ENCODE data around the gene MYBPC3. TPM values are rescaled to one million over a fixed set of nuclear protein-coding genes. Genes with fewer than 3 reads are reported as not detected.

MYBPC3 gene
- total RNA-seq, 1 donor from 2014 or later: not detected

- intact Hi-C loops (cut with micrococcal nuclease): loop anchor here (10.0 kb wide), 1 partner anchor 474 kb away; no protein-coding TSS in a partner anchor
Observed at GRCh38 chr11:47359162-47359561, 6.7 kb upstream of the MYBPC3 start.

DNA sequence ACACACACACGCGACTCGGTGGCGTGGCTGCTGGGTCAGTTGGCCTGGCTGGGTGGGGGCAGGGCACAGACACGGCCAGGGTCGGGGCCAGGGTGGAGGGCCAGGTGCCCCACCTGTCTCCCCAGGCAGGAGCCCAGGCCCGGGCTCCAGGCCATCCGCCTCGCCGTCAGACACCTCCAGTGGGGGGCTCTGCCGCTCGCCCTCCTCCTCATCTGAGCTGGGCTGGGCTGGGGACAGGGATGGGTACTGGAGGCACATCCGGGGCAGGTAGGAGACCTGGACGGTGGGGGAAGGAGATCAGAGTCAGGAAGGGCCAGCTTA, 6.2 kb upstream of the MYBPC3 start:
- intact Hi-C loops (cut with micrococcal nuclease): loop anchor here (10.0 kb wide), 1 partner anchor 474 kb away; no protein-coding TSS in a partner anchor

DNA sequence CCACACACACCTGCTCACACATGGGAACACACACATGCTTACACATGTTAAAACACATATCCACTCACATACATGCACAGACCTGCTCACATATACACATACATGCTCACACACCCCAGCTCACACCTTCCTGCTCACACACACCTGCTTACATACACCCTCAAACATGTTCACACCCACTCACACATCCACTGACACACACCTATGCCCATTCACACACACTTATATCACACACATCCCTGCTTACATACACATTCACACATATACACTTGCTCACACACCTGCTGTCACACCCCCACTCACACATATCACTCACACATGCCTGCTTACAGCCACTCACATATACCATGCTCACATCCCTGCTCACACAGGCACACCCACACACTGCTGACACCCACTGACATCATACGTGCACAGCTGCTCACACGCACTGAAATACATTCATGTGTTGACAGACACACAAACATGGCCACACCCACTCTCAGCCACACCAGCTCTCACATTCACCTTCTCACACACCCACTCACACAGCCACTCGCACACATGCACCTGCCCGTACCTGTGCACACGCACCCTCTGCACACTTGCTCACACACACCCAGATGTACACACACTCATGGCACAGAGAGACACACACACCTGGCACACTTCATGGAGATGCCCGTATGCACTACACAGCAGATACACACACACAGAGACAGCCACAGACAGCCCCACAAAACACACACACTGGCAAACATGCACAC, 5.7 kb upstream of the MYBPC3 start:
- intact Hi-C loops (cut with micrococcal nuclease): loop anchor here (10.0 kb wide), 1 partner anchor 473 kb away; no protein-coding TSS in a partner anchor

GRCh38 chr11:47356998-47357329, 4.5 kb upstream of the MYBPC3 start:
- intact Hi-C loops (cut with micrococcal nuclease): loop anchor here (10.0 kb wide), 1 partner anchor 472 kb away; no protein-coding TSS in a partner anchor

GRCh38 chr11:47356129-47356997, 3.9 kb upstream of the MYBPC3 start:
- intact Hi-C loops (cut with micrococcal nuclease): loop anchor here (10.0 kb wide), 1 partner anchor 472 kb away; no protein-coding TSS in a partner anchor

DNA sequence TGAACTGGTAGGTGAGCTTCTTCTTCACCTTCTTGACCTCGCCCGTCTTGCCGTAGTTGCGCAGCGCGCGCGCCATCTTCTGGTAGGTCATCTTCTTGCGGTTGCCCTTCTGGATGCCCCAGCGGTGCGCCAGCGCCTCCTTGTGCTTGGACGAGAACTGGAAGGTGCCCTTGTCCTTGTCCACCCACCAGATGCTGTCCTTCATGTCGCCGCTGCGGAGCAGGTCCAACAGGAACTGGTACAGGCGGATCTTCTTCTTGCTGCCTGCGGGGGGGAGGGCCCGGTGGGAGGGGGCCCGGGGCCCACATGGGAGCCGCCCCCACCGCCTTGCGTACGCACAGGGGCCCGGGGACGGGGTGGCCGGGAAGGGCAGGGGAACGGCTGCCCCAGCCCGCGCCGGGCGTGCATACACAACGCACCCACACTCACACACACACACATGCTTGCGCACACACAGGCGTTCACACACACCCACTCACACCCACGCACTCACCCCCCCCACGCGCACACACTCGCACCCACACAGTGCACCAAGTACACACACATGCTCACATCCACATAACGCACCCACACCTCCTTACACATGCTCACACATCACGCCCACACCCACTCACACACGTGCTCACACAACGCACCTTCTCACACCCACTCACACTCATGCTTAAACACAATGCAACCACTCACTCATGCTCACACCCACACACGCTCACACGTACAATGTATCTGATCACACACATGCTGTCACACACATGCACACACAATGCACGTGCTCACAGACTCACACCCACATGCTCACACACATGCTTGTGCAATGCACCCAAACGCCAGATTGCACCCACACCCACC, 3.0 kb upstream of the MYBPC3 start:
- intact Hi-C loops (cut with micrococcal nuclease): loop anchor here (10.0 kb wide), 1 partner anchor 471 kb away; no protein-coding TSS in a partner anchor

DNA sequence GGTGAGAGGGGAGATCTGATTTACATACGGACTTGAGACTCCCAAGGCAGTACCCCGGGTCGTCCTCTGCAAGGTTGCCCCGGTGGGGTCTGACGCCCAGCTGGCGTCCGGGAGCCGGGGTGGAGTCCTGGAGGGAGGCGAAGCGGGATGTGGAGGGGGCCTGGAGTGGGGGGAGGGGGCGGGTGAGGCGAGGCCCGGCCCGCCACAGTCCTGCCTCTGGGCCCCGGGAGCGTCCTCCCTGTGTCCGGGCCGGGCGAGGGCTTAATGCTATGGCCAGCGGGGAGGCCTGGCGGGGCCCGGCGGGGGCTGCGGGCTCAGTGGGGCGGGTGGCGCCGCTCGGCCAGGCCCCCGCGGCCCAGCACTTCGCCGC, 2.4 kb upstream of the MYBPC3 start:
- intact Hi-C loops (cut with micrococcal nuclease): loop anchor here (10.0 kb wide), 1 partner anchor 470 kb away; no protein-coding TSS in a partner anchor

- intact Hi-C loops (cut with micrococcal nuclease): loop anchor here (10.0 kb wide), 1 partner anchor 469 kb away; no protein-coding TSS in a partner anchor
Observed at GRCh38 chr11:47353978-47354774, 1.7 kb upstream of the MYBPC3 start.

DNA sequence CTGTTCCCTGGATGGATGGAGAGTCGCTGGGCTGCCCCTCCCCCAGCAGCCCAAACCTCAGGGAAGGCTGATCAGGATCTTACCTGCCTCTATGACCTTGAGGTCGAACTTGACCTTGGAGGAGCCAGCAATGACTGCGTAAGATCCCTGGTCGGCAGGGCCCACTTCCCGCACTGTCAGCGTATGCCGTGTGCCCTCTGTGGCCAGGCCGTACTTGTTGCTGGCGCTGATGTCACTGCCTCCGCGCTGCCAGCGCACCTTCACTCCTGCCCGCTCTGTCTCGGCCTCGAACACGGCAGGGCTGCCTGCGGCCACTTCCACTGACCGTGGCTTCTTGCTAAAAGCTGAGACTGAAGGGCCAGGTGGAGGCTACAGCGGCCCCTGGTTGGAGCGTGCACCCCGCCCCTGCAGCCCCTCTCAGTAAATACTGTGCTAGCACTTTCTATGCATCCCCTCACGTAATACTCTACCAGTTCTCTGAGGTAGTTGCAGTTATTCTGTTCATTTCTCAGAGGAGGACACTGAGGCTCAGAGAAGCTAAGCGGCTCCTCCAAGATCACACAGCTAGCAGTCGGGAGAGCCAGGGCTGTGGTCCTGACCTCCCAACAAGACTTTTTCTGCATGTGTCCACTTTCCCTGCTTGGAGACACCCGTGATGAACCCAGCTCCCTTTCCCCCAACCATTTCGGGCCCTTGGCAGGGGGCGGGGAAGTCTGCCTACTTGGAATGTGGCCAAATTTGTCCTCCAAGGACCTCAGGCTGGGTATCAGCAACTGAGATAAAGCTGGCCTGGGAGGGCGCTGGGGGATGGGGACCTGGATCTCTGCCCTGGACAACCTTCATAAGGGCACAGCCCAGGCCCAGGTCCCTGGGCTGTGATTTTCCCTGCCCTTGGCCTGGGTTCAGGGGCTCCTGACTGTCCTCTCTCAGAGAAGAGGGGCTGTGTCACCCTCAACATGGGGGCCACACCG, 1.1 kb downstream of the MYBPC3 start:
- intact Hi-C loops (cut with micrococcal nuclease): loop anchor here (10.0 kb wide), 1 partner anchor 467 kb away; no protein-coding TSS in a partner anchor

DNA sequence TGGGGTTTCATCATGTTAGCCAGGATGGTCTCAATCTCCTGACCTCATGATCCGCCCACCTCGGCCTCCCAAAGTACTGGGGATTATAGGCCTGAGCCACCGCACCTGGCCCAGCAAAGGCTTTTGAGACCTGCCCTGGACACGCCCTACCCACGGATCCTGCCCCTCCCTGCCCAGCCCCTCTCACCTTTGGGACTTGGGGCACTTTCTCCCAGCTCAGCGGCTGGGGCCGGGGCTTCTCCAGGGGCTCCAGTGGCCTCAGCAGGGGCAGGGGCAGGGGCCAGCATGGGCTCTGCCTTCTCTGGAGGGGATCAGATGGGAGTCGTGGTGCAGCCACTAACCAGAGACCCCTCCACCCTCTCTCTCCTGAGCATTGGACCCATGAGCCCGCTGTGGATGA, 2.2 kb downstream of the MYBPC3 start:
- intact Hi-C loops (cut with micrococcal nuclease): loop anchor here (10.0 kb wide), 1 partner anchor 466 kb away; no protein-coding TSS in a partner anchor

DNA sequence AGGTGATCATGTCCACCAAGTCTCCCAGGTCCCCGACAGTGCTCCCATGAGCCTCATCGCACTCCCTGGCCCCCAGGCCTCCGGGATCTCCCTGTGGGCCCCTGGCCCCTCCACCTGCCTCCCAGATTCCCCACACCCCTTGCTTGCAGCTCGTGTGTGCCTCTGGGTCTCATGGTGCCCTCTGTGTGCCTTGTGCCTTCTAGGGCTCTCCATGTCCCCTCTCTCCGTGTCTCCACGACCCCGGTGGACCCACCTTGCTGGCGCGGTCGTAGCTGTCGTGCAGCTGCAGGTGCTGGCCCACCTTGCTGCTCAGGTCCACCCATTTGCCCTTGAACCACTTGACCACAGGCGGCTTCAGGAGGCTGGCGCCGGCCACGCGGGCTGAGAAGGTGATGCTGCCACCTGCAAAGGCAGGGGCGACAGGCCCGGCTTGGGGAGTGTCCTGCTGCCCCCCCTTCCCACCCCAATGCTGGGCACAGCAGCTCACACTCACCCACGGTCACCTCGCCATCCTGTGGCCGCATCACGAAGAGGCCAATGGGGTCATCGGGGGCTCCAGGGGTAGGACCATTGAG, 2.9 kb downstream of the MYBPC3 start:
- intact Hi-C loops (cut with micrococcal nuclease): loop anchor here (10.0 kb wide), 1 partner anchor 465 kb away; no protein-coding TSS in a partner anchor

- intact Hi-C loops (cut with micrococcal nuclease): no loop called here
Observed at GRCh38 chr11:47348859-47349258, 3.6 kb downstream of the MYBPC3 start.

DNA sequence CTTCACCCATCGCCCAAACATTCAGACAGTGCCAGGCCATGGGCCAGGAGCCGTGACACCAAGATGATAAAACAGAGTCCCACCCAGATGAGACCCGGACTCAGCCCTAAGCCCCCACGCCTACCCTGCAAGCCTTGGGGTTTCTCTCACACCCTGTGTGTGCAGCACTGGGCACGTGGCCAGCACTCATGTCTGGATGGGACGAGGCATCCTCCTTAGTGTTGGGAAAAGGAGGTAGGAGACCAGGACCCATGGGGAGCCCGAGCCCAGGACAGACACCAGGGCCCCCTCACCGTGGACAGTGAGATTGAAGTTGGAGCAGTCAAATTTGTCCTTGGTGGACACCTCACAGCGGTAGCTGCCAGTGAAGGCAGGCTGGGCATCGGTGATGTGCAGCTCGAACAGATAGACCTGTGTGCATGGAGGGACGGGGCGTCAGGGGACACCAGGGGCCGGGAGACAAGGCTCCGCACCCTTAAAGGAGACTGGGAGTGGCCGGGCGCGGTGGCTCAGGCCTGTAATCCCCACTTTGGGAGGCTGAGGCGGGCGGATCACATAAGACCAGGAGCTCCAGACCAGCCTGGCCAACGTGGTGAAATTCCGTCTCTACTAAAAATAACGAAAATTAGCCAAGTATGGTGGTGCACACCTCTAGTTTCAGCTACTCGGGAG, 4.2 kb downstream of the MYBPC3 start:
- intact Hi-C loops (cut with micrococcal nuclease): no loop called here

DNA sequence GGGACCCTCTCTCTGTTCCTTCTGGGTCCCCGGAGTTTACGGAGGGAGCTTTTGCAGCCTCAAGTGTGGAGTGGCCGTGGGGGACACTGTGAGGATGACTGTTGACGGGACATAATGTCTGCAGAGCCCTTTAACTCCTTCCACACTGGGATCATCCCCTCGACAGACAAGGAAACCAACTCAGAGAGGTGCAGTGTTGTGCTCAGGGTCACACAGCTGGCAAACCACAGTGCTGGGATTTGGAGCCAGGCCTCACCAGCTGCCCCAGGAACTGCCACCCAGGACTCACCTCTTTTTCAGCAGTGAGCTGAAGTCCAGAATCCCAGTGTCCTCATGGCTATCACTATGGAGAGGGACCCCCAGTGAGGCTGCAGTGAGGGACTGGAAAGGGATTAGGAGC, 5.4 kb downstream of the MYBPC3 start:
- intact Hi-C loops (cut with micrococcal nuclease): no loop called here

DNA sequence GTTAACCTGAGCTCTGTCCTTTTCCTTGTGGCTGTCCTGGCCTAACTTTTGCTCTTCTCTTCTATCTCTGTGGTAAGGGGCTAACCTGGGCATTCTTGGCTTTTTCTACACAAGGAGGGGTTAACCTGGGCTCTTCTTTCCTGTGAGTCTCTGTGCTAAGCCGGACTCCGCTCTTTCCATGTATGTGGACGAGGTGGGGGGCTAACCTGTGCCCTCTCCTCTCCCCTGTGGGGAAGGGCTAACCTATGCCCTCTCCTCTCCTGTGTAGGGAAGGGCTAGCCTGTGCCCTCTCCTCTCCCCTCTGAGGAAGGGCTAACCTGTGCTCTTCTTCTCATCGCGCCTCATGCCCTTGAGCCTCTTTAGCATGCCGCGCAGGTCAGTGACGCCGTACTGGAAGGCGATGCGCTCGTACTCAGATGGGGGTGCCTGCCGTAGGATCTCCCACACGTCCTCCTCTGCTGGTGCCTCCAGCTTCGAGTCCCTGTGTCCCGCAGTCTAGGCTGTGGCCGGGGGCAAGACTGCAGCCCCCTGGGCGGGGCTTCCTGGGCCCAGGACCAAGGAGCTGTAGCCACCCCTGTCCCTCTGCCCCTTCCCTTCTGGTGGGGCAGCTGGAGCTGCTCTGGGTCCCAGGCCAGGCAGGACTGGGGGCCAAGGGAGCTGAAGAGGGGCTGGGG, 6.5 kb downstream of the MYBPC3 start:
- intact Hi-C loops (cut with micrococcal nuclease): no loop called here

- intact Hi-C loops (cut with micrococcal nuclease): no loop called here
Observed at GRCh38 chr11:47342854-47343253, 9.6 kb downstream of the MYBPC3 start.

GRCh38 chr11:47342036-47342803, 10.3 kb downstream of the MYBPC3 start:
- intact Hi-C loops (cut with micrococcal nuclease): no loop called here

Measured in T-helper 1 cell treated with Interleukin-12 subunit alpha and Interleukin-12 subunit beta and Interleukin-4 antibody, amounts not matched to agents 30 ng/mL and 1 ng/mL, for 36 hours (primary cell).